B cell (primary cell): Measurements from ENCODE around the gene WSB2. TPM values are rescaled to one million over a fixed set of nuclear protein-coding genes. Genes with fewer than 3 reads are reported as not detected.

Experiments
- ATAC-seq: fragments of 200-7000 bp; cut with Tn5 transposase; one replicate; pipeline ENCODE4 v1.10.0; 2021; ENCODE audit warnings: low read depth, mild to moderate bottlenecking, moderate number of reproducible peaks, moderate library complexity
- CTCF ChIA-PET: fragments of 350-600 bp; sonication (Branson Sonifier 250); formaldehyde crosslinking; loops from one replicate; lab custom pipeline; 2021; ENCODE audit warnings: antibody characterized with exemption, inconsistent platforms; lab: Charles Lee
- POLR2A ChIA-PET: fragments of 350-600 bp; sonication (Branson Sonifier 250); formaldehyde crosslinking; loops from one replicate; lab custom pipeline; 2021; ENCODE audit warnings: antibody characterized with exemption; lab: Charles Lee
- DNase-seq: peaks from one replicate; pipeline ENCODE4 v3.0.0; 2013
- H2AFZ ChIP-seq: 2 replicates; pipeline ENCODE4 v1.6.1; 2012; ENCODE audit warnings: mild to moderate bottlenecking, low read depth, low read length; ENCODE audit not compliant: insufficient read depth, poor library complexity, severe bottlenecking
- H3K27ac ChIP-seq, 2 donors: 1 replicate in 1 of 2; 2 replicates in 1 of 2; pipeline ENCODE4 v1.5.1; 2012 to 2013; ENCODE audit warnings: low read length in 2 of 2, mild to moderate bottlenecking in 2 of 2, moderate library complexity in 1 of 2
- H3K27me3 ChIP-seq, 4 experiments: fragments of 200-600 bp in 1 of 4; sonication (generic) in 1 of 4; replicated peaks in 1 of 4; 1 replicate in 2 of 4; 2 replicates in 2 of 4; pipeline versions ENCODE4 v1.6.1 to v1.7.0; 2013 to 2016; ENCODE audit warnings: low read length in 3 of 4, mild to moderate bottlenecking in 2 of 4, mixed read lengths in 1 of 4, moderate library complexity in 1 of 4; ENCODE audit not compliant: insufficient read depth in 4 of 4, control insufficient read depth in 3 of 4; ENCODE audit errors: control extremely low read depth in 1 of 4
- H3K36me3 ChIP-seq, 2 experiments: replicated peaks in 1 of 2; 1 replicate in 1 of 2; 2 replicates in 1 of 2; pipeline versions ENCODE4 v1.6.1 to v1.7.1; 2013; ENCODE audit warnings: low read length in 1 of 2; ENCODE audit not compliant: insufficient read depth in 2 of 2, control insufficient read depth in 1 of 2; ENCODE audit errors: control extremely low read depth in 1 of 2, extremely low read depth in 1 of 2
- H3K4me1 ChIP-seq, 2 donors: fragments of 200-600 bp in 1 of 2; sonication (generic) in 1 of 2; 1 replicate in 1 of 2; 2 replicates in 1 of 2; pipeline versions ENCODE4 v1.5.1 to v1.6.1; 2013 to 2017; ENCODE audit warnings: low read length in 2 of 2; ENCODE audit not compliant: control insufficient read depth in 2 of 2, insufficient read depth in 2 of 2
- H3K4me2 ChIP-seq: replicated peaks from 2 replicates; pipeline ENCODE3; 2012; ENCODE audit warnings: mild to moderate bottlenecking, low read depth, low read length; ENCODE audit not compliant: poor library complexity, severe bottlenecking
- H3K4me3 ChIP-seq, 5 experiments: fragments of 200-600 bp in 1 of 5; sonication (generic) in 1 of 5; 1 replicate in 3 of 5; 2 replicates in 2 of 5; pipeline versions ENCODE4 v1.5.1 to v1.7.0; 2011 to 2016; ENCODE audit warnings: low read length in 4 of 5, mild to moderate bottlenecking in 4 of 5, low read depth in 2 of 5, control low read depth in 1 of 5, moderate library complexity in 1 of 5; ENCODE audit not compliant: insufficient read depth in 1 of 5; ENCODE audit errors: control extremely low read depth in 1 of 5, extremely low read depth in 1 of 5
- H3K79me2 ChIP-seq: fragments of 200-600 bp; sonication (generic); one replicate; pipeline ENCODE4 v1.6.0; 2016; ENCODE audit warnings: low read length; ENCODE audit not compliant: control insufficient read depth, insufficient read depth
- H3K9ac ChIP-seq: fragments of 200-600 bp; sonication (generic); 2 replicates; pipeline ENCODE4 v1.6.1; 2017; ENCODE audit warnings: mild to moderate bottlenecking, low read length, moderate library complexity
- H3K9me3 ChIP-seq, 3 donors: one replicate each; pipeline versions ENCODE4 v1.6.1 to v1.7.1; 2013; ENCODE audit warnings: low read length in 2 of 3; ENCODE audit not compliant: control insufficient read depth in 2 of 3, insufficient read depth in 1 of 3; ENCODE audit errors: control extremely low read depth in 1 of 3
- H4K20me1 ChIP-seq: 2 replicates; pipeline ENCODE4 v1.6.0; 2012; ENCODE audit warnings: mild to moderate bottlenecking, low read length; ENCODE audit not compliant: insufficient read depth, control insufficient read depth, poor library complexity, severe bottlenecking
- H3K27ac Mint-ChIP-seq: one replicate; pipeline ENCODE4 v1.8.0; 2021; ENCODE audit warnings: mixed read lengths
- H3K27me3 Mint-ChIP-seq: one replicate; pipeline ENCODE4 v1.8.0; 2021; ENCODE audit warnings: mixed read lengths
- H3K4me1 Mint-ChIP-seq: one replicate; pipeline ENCODE4 v1.8.0; 2021; ENCODE audit warnings: mixed read lengths
- H3K4me3 Mint-ChIP-seq: one replicate; pipeline ENCODE4 v1.8.0; 2021; ENCODE audit warnings: mixed read lengths
- H3K9me3 Mint-ChIP-seq: one replicate; pipeline ENCODE4 v1.8.0; 2022; ENCODE audit warnings: mixed read lengths; ENCODE audit not compliant: insufficient read depth
- CTCF ChIP-seq: fragments of 200-600 bp; IDR thresholded peaks from one replicate; pipeline ENCODE4 v1.8.0; 2022; ENCODE audit warnings: antibody characterized with exemption, mild to moderate bottlenecking
- EZH2 ChIP-seq: IDR thresholded peaks from 2 replicates; pipeline ENCODE4 v1.6.1; 2012; ENCODE audit warnings: borderline replicate concordance, low read depth, mild to moderate bottlenecking, moderate library complexity, low read length; ENCODE audit not compliant: insufficient read depth, poor library complexity, severe bottlenecking
- WGBS: methylation state at CpG from one replicate; pipeline ENCODE4 v1.1.5; 2013; ENCODE audit warnings: missing lambda C conversion rate; ENCODE audit not compliant: insufficient coverage; 5-methylcytosine and 5-hydroxymethylcytosine counted together
- intact Hi-C: fragments of 100-400 bp; cut with micrococcal nuclease; formaldehyde crosslinking; loops from one replicate; pipeline ENCODE4 v1.10.0; 2022
- polyA plus RNA-seq: library from polyadenylated mRNA; depleted of rRNA; stranded (reverse); fragments of >200 nt; gene quantifications from 2 replicates; pipeline ENCODE4 v1.2.3, GENCODE V29; 2012
- total RNA-seq, 2 donors: library from RNA; stranded (reverse); fragments of 120-200 nt in 1 of 2; gene quantifications; 1 replicate in 1 of 2; 2 replicates in 1 of 2; pipeline versions ENCODE4 v1.2.3 to v1.2.4, GENCODE V29; 2013 to 2022

Gene WSB2
- total and polyA plus RNA-seq, 2 donors (not counting 1 experiment from before 2014, with no cell fraction given) = 12.3 to 21.4 TPM

GRCh38 chr12:118036672-118037411 lies 24.1 kb downstream of the WSB2 start:
- Mint-ChIP-seq H3K4me3 (no peak overlapping the region), H3K27ac (no peak overlapping the region), H3K9me3 (no peaks in the 10 kb centered on the region), H3K27me3 (no peaks in the 10 kb centered on the region), H3K4me1 (peaks cover 15% of the 10 kb centered on the region)
- POLR2A ChIA-PET = interaction anchor here (0.6 kb wide), 1 partner anchor 31 kb away, joined by 8 read pairs; no protein-coding TSS in a partner anchor
- DNase-seq (no peak), ATAC-seq (no peak)
- H3K4me3 ChIP-seq = no peak overlapping the region
- no peak overlapping the region for H3K27ac ChIP-seq
- peaks cover 8 to 10% of the 10 kb centered on the region in 2 donors for H3K4me1 ChIP-seq
- H2AFZ ChIP-seq = no peak overlapping the region
- no peaks in the 10 kb centered on the region for H3K9me3 ChIP-seq
- 100% methylated on average over 2 of the region's 11 CpGs for WGBS
- CTCF ChIA-PET = no interaction called here
- no peaks in the 10 kb centered on the region for H3K27me3 ChIP-seq
- H3K9ac ChIP-seq = no peak overlapping the region
- H4K20me1 ChIP-seq = no peaks in the 10 kb centered on the region
- no peak for TF ChIP-seq EZH2
- peaks cover 0 to 52% of the 10 kb centered on the region in 2 experiments for H3K36me3 ChIP-seq
- intact Hi-C loops = loop anchor here (10.0 kb wide), 1 partner anchor 162 kb away; no protein-coding TSS in a partner anchor
- H3K79me2 ChIP-seq = no peaks in the 10 kb centered on the region
- no peak overlapping the region for H3K4me2 ChIP-seq

GRCh38 chr12:118035190-118036041 lies 25.6 kb downstream of the WSB2 start:
- Histone ChIP-seq H3K36me3 (peaks cover 0 to 51% of the 10 kb centered on the region in 2 experiments), H3K9ac (no peak overlapping the region), H2AFZ (no peak overlapping the region), H3K79me2 (no peaks in the 10 kb centered on the region), H3K4me1 (peaks cover 8 to 10% of the 10 kb centered on the region in 2 donors), H3K27ac (peak overlapping the region in 1 of 2 donors; percentile 12), H3K4me3 (no peak overlapping the region), H3K27me3 (no peaks in the 10 kb centered on the region), H3K9me3 (no peaks in the 10 kb centered on the region), H4K20me1 (no peaks in the 10 kb centered on the region), H3K4me2 (peak overlapping the region; percentile 26)
- 79% methylated on average over 6 of the region's 9 CpGs for WGBS
- no peaks in the 10 kb centered on the region for H3K27me3 Mint-ChIP-seq
- intact Hi-C loops = loop anchor here (10.0 kb wide), 1 partner anchor 161 kb away; no protein-coding TSS in a partner anchor
- CTCF ChIA-PET = interaction anchor here (0.8 to 2.2 kb wide), 3 partner anchors 19 to 161 kb away, joined by 3 to 9 read pairs (median 3); no protein-coding TSS in a partner anchor
- H3K9me3 Mint-ChIP-seq = no peaks in the 10 kb centered on the region
- peak overlapping the region; percentile 72 for H3K27ac Mint-ChIP-seq
- DNase-seq = no peak
- TF ChIP-seq CTCF (no peak), EZH2 (no peak)
- ATAC-seq = no peak
- H3K4me1 Mint-ChIP-seq = peaks cover 15% of the 10 kb centered on the region
- no peak overlapping the region for H3K4me3 Mint-ChIP-seq
- POLR2A ChIA-PET = no interaction called here
